ENCODE data around the gene ATP6V0A1.
"Not testable (repeated sequence)": the region's sequence is repeated elsewhere in the genome, so short reads cannot be mapped to it uniquely, and the experiment has no call there.

The ATP6V0A1 gene

GRCh38 chr17:42441371-42442195 is 17.1 kb upstream of the ATP6V0A1 start:
- no peak overlapping the region for H3K4me3 ChIP-seq (ENCODE audit: low read depth, low read length)
- TF ChIP-seq CTCF (IDR thresholded peaks at IDR 0.05; ENCODE audit: borderline replicate concordance, insufficient read depth, low read depth, low read length): no peak

GRCh38 chr17:42442196-42442565 is 16.5 kb upstream of the ATP6V0A1 start:
- H3K4me3 ChIP-seq (ENCODE audit: low read depth, low read length): no peak overlapping the region

GRCh38 chr17:42449176-42449575 is 9.5 kb upstream of the ATP6V0A1 start:
- H3K4me3 ChIP-seq (ENCODE audit: low read depth, low read length): not testable (repeated sequence)

More at GRCh38 chr17:42442196-42442565, 16.5 kb upstream of the ATP6V0A1 start:
- TF ChIP-seq CTCF (IDR thresholded peaks at IDR 0.05; ENCODE audit: borderline replicate concordance, insufficient read depth, low read depth, low read length): no peak

GRCh38 chr17:42449838-42450237 is 8.8 kb upstream of the ATP6V0A1 start:
- not testable (repeated sequence) for H3K4me3 ChIP-seq (ENCODE audit: low read depth, low read length)

- H3K4me3 ChIP-seq (ENCODE audit: low read depth, low read length): not testable (repeated sequence)
Observed at GRCh38 chr17:42451270-42451669, 7.4 kb upstream of the ATP6V0A1 start.

- no peak for TF ChIP-seq CTCF (IDR thresholded peaks at IDR 0.05; ENCODE audit: borderline replicate concordance, insufficient read depth, low read depth, low read length)
- H3K4me3 ChIP-seq (ENCODE audit: low read depth, low read length): no peak overlapping the region
Observed at GRCh38 chr17:42453439-42453838, 5.2 kb upstream of the ATP6V0A1 start.

GRCh38 chr17:42454987-42455386 is 3.7 kb upstream of the ATP6V0A1 start:
- H3K4me3 ChIP-seq (ENCODE audit: low read depth, low read length): not testable (repeated sequence)

GRCh38 chr17:42456223-42457106 is 2.2 kb upstream of the ATP6V0A1 start:
- no peak for TF ChIP-seq CTCF (IDR thresholded peaks at IDR 0.05; ENCODE audit: borderline replicate concordance, insufficient read depth, low read depth, low read length)
- H3K4me3 ChIP-seq (ENCODE audit: low read depth, low read length): no peak overlapping the region

- no peak for TF ChIP-seq CTCF (IDR thresholded peaks at IDR 0.05; ENCODE audit: borderline replicate concordance, insufficient read depth, low read depth, low read length)
- no peak overlapping the region for H3K4me3 ChIP-seq (ENCODE audit: low read depth, low read length)
Observed at GRCh38 chr17:42457107-42457792, 1.4 kb upstream of the ATP6V0A1 start.
